Astrocyte (in vitro differentiated cells and primary cell): Measurements from ENCODE around the gene NOVA1.

Experiments used
- CTCF ChIP-seq: IDR thresholded peaks from 2 replicates; pipeline ENCODE4 v1.5.1; 2011; ENCODE audit warnings: low read depth, mild to moderate bottlenecking, inconsistent platforms, low read length, moderate library complexity; ENCODE audit not compliant: insufficient read depth
- EZH2 ChIP-seq: IDR thresholded peaks from 2 replicates; pipeline ENCODE4 v1.6.1; 2012; ENCODE audit warnings: mild to moderate bottlenecking, low read length, inconsistent platforms; ENCODE audit not compliant: insufficient read depth

- TF ChIP-seq CTCF (no peak), EZH2 (no peak)
Observed at GRCh38 chr14:26595926-26596542, 1.8 kb downstream of the NOVA1 start.
